Small intestine (tissue), 16 donors: Measurements from ENCODE around the gene ART4. TPM values are rescaled to one million over a fixed set of nuclear protein-coding genes. Genes with fewer than 3 reads are reported as not detected.

Source experiments
- DNase-seq, 2 donors: peaks; one replicate each; pipeline versions ENCODE4 v3.0.0 to v3.0.0-alpha.2; 2013
- FAIRE-seq: peaks from 2 replicates; lab custom pipeline; 2012; peaks lifted over from hg19 to GRCh38; lab: Jason Lieb, UNC
- H3K27ac ChIP-seq, 3 donors: one replicate each; pipeline ENCODE4 v1.5.1; 2013; ENCODE audit warnings: low read length in 2 of 3, mild to moderate bottlenecking in 2 of 3, control low read depth in 1 of 3, inconsistent platforms in 1 of 3, low read depth in 1 of 3, moderate library complexity in 1 of 3
- H3K27me3 ChIP-seq, 3 donors: one replicate each; pipeline ENCODE4 v1.6.1; 2013; ENCODE audit warnings: low read length in 3 of 3, inconsistent platforms in 1 of 3; ENCODE audit not compliant: control insufficient read depth in 3 of 3, insufficient read depth in 3 of 3
- H3K36me3 ChIP-seq, 3 donors: one replicate each; pipeline ENCODE4 v1.6.1; 2013; ENCODE audit warnings: low read length in 3 of 3, inconsistent platforms in 1 of 3, low read depth in 1 of 3, mild to moderate bottlenecking in 1 of 3, moderate library complexity in 1 of 3; ENCODE audit not compliant: control insufficient read depth in 3 of 3, insufficient read depth in 2 of 3
- H3K4me1 ChIP-seq, 3 donors: one replicate each; pipeline ENCODE4 v1.6.1; 2013; ENCODE audit warnings: low read length in 2 of 3, inconsistent platforms in 1 of 3, low read depth in 1 of 3, mild to moderate bottlenecking in 1 of 3, moderate library complexity in 1 of 3; ENCODE audit not compliant: control insufficient read depth in 3 of 3, insufficient read depth in 2 of 3
- H3K4me3 ChIP-seq, 3 donors: one replicate each; pipeline ENCODE4 v1.5.1; 2013; ENCODE audit warnings: low read length in 3 of 3, control low read depth in 1 of 3, inconsistent platforms in 1 of 3, low read depth in 1 of 3, mild to moderate bottlenecking in 1 of 3, moderate library complexity in 1 of 3
- H3K9me3 ChIP-seq, 2 donors: one replicate each; pipeline ENCODE4 v1.6.1; 2013; ENCODE audit warnings: low read depth in 1 of 2, low read length in 1 of 2; ENCODE audit not compliant: control insufficient read depth in 2 of 2, insufficient read depth in 1 of 2
- WGBS, 3 donors: extraction: QIAGEN DNeasy Blood & Tissue Kit; methylation state at CpG; one replicate each; pipeline ENCODE4 v1.1.7; 2013; 5-methylcytosine and 5-hydroxymethylcytosine counted together
- long read RNA-seq, 10 donors: transcript quantifications; one replicate each; lab custom pipeline, GENCODE V29; 2026
- polyA plus RNA-seq, 4 donors: library from polyadenylated mRNA; stranded (reverse) in 3 of 4; unstranded in 1 of 4; fragments of 200-250 nt in 3 of 4; fragments of 120-200 nt in 1 of 4; gene quantifications; one replicate each; pipeline versions ENCODE4 v1.2.1 to v1.2.3, GENCODE V29; 2013
- donor health status: healthy with polysubstance abuse.
- donor health status: control.
- donor health status: control.
- donor health status: Bipolar disorder and iron deficiency.
- donor health status: healthy.

Gene ART4, protein sequence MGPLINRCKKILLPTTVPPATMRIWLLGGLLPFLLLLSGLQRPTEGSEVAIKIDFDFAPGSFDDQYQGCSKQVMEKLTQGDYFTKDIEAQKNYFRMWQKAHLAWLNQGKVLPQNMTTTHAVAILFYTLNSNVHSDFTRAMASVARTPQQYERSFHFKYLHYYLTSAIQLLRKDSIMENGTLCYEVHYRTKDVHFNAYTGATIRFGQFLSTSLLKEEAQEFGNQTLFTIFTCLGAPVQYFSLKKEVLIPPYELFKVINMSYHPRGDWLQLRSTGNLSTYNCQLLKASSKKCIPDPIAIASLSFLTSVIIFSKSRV
- polyA plus RNA-seq, result 1 to 10 TPM in 1 of 4 donors, under 1 TPM in 1, not detected in 2; 0.31 to 6.6 TPM
- long read RNA-seq, donor 1, full-length matches to known transcripts, result 13 of 13 reads
- long read RNA-seq, donor 1, partial matches to known transcripts, result 0 of 13 reads
- long read RNA-seq, donor 1, other reads (novel, unspliced or antisense), result 0 of 13 reads
- long read RNA-seq, donor 2, result 0 reads
- long read RNA-seq, donor 3, partial matches to known transcripts, result 0 of 3 reads
- long read RNA-seq, donor 3, other reads (novel, unspliced or antisense), result 0 of 3 reads
- long read RNA-seq, donor 4, result 0 reads
- long read RNA-seq, donor 5, full-length matches to known transcripts, result 2 of 2 reads
- long read RNA-seq, donor 5, partial matches to known transcripts, result 0 of 2 reads
- long read RNA-seq, donor 5, other reads (novel, unspliced or antisense), result 0 of 2 reads
- long read RNA-seq, donor 6, partial matches to known transcripts, result 0 of 1 reads
- long read RNA-seq, donor 6, other reads (novel, unspliced or antisense), result 0 of 1 reads
- long read RNA-seq, donor 7, result 0 reads
- long read RNA-seq, donor 8, result 0 reads
- long read RNA-seq, donor 9, result 0 reads
- long read RNA-seq, donor 10, full-length matches to known transcripts, result 3 of 3 reads
- long read RNA-seq, donor 10, partial matches to known transcripts, result 0 of 3 reads
- long read RNA-seq, donor 10, other reads (novel, unspliced or antisense), result 0 of 3 reads

DNA sequence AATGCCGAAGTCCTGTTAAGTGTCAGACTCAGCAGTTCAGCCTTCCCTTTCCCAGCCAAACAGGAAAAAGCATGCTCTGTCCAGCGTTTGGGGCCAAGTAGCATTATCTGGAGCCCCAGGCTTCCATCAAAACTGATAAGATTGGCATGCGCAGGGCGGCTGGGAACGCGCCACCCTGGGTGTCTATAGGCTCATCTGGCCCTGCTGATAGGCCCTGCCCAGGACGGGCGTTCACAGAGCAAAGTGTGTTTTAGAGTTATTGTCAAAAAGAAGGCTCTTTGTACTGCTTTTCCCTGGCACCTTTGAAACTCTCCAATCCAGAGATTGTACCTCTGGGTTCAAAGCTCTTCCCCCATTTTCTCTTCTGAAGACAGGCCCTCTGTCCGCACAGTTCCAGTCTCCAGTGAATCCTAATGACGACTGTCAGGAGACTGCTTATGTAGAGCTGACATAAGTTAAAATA lies at the start of gene ART4:
Gene ART4, minus strand, starts transcription at position 102 of the 463 bp plus-strand sequence. CDS start 413 bp downstream, outside the sequence.
- Histone ChIP-seq H3K4me1 (peaks cover 0 to 25% (median 9%) of the 10 kb centered on the region in 3 donors), H3K27ac (peak within 1 kb of the TSS in 2 of 3 donors; percentile 32 to 45), H3K36me3 (no peaks in the 10 kb centered on the region), H3K9me3 (peaks cover 0 to 3% of the 10 kb centered on the region in 2 donors), H3K27me3 (no peaks in the 10 kb centered on the region), H3K4me3 (no peak within 1 kb of the TSS)
- 57 to 71% (median 64%) methylated on average over 10 of the region's 10 CpGs for WGBS, 3 donors
- FAIRE-seq (no peak), DNase-seq (peak in 1 of 2 donors; percentile 52)

DNA sequence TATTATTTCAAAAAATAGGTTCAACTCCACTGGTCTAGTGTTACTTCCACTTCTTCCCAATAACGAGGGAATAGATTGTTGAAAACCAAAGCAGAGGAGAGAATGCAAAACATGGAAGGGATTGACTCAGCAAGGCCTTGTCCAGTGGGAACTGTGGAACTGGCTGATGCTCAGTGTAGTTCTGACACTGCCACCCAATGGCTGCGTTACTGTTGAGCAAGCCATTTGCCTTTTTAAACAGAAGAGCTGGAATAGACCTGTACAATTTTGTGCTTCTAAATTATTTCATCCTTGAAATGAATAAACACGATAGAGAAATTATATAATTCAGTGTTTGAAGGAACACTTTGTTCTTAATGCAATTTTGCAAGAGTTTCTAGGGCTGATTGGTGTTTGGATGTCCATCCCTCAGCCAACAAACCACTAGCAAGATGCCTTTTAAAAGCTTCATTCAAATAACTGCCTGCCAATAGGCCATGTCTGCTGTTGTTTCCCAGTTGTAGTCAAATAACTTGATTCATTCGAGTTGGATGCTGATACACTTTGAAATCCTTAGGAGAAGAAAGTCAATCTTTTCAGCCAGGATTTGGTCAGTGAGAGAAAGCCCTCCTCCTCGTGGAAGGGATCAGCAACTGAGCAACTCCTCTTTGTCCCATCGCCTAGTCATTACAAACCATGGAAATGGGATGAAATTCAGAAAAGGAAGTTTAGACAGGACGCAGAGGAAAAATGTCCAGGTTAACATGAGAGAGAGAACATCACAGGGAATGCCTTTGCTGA lies 49.6 kb upstream of the ART4 start:
- 58 to 73% (median 69%) methylated on average over 7 of the region's 7 CpGs for WGBS, 3 donors
- no peak for FAIRE-seq
- H3K27ac ChIP-seq, result peak overlapping the region in 2 of 3 donors; percentile 19 to 51

DNA sequence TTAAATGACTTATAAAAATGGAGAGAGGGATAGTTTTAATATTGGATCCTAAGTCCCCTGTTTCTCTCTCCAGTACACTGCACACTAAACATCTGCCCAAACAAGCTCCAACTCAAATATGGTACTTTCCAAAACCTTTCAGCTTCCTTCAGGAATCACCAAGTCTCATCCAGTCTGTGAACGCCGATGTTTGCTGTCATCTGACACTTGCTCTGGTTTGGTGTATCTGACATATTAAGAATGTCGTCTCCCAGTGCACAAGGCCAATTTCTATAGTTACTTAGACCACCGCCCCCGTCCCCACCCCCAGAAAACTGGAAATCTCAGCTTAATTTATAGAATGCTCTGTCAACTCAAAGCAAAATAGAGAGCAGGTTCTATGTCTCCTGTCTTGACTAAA lies 47.4 kb upstream of the ART4 start:
- 74 to 86% (median 84%) methylated on average over 5 of the region's 5 CpGs for WGBS, 3 donors
- FAIRE-seq (no peak), DNase-seq (no peak)
- Histone ChIP-seq H3K36me3 (no peaks in the 10 kb centered on the region), H3K9me3 (no peaks in the 10 kb centered on the region), H3K4me3 (no peak overlapping the region), H3K27me3 (peaks cover 0 to 2% (median 0%) of the 10 kb centered on the region in 3 donors), H3K27ac (no peak overlapping the region), H3K4me1 (no peaks in the 10 kb centered on the region)

More for the DNA sequence above, 49.6 kb upstream of the ART4 start:
- no peaks in the 10 kb centered on the region for H3K9me3 ChIP-seq
- no peak overlapping the region for H3K4me3 ChIP-seq
- DNase-seq, result no peak
- no peaks in the 10 kb centered on the region for H3K4me1 ChIP-seq
- H3K36me3 ChIP-seq, result no peaks in the 10 kb centered on the region
- no peaks in the 10 kb centered on the region for H3K27me3 ChIP-seq

DNA sequence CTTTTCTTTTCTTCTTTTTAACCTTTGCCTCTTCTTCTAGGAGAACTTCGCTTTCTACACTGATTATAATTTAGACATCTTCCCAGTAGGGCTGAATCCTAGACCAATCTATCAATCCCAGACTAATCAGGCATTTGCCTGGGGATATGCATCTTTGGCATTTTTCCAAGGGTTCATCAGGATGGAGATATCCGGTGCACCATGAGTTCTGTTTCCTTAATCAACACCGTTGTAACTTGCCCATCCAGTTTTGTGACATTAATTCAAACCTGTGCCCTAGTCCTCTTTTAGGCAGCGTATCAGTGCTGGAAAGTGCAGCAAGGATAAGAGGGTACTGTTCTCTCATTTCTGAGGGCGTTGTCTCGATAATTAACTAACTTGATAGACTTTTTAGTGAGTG lies 42.9 kb upstream of the ART4 start:
- no peak overlapping the region for H3K4me3 ChIP-seq
- H3K36me3 ChIP-seq, result no peaks in the 10 kb centered on the region
- no peaks in the 10 kb centered on the region for H3K9me3 ChIP-seq
- peaks cover 0 to 5% (median 0%) of the 10 kb centered on the region in 3 donors for H3K27me3 ChIP-seq
- FAIRE-seq (no peak), DNase-seq (no peak)
- peak overlapping the region in 1 of 3 donors; percentile 49 for H3K27ac ChIP-seq
- H3K4me1 ChIP-seq, result no peaks in the 10 kb centered on the region
- WGBS, 3 donors, result 26 to 68% (median 39%) methylated on average over 6 of the region's 6 CpGs

DNA sequence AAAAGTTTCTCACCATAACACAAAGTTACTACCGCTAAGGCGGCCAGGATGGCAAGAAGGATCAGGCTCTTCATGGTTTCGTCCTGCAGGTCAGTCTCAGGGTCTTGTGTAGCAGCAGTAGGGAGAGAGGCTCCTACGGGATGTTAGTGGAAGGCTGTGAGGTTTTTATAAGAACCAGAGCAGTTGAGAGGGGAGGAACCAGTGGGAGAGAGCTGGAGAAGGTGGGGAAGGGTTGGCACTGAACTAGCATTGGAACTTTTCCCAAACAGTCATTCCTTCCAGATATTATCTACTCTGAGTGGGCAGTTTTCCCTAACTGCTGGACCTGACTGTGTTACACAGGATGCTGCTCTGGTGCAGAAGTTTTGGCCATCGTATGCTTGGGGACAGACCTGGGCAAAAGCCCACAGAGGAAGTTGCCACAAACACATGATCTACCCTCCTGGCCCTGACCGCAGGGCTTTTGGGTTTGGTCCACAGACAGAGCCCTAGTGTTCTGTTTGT lies 42.4 kb upstream of the ART4 start, which contains the start of gene MGP:
Gene MGP, minus strand, starts transcription at position 137 of the 504 bp plus-strand sequence. Its CDS starts 63 bp downstream, at position 74.
- Histone ChIP-seq H3K4me1 (no peaks in the 10 kb centered on the region), H3K27ac (peak within 1 kb of the TSS in 2 of 3 donors; percentile 43 to 68), H3K27me3 (peaks cover 0 to 5% (median 0%) of the 10 kb centered on the region in 3 donors), H3K9me3 (no peaks in the 10 kb centered on the region), H3K36me3 (no peaks in the 10 kb centered on the region), H3K4me3 (peak within 1 kb of the TSS in 1 of 3 donors; percentile 18)
- DNase-seq, result no peak
- 53 to 80% (median 59%) methylated on average over 6 of the region's 6 CpGs for WGBS, 3 donors
- FAIRE-seq, result no peak

DNA sequence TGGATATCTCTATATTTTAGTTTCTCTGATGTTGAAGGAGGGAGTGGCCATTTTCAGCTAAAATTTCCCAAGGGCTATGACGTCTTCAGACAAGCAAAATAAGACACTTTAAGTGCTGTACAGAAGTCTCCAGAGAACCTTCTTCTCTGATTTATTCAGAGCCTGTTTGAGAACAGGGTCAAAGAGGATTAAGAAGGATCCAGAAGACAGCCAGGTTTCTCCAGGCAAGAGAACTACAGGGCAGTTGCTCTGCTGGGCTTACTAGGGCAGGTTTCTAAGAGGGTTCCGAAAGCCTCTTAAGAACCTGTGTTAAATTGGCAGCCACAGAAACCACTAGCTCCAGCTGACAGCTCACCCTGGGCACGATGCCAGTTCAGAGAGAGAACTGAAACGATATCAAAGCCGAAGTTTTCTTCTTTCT lies 41.1 kb upstream of the ART4 start:
- peak overlapping the region in 1 of 3 donors; percentile 9 for H3K4me3 ChIP-seq
- H3K27me3 ChIP-seq, result peaks cover 0 to 5% (median 0%) of the 10 kb centered on the region in 3 donors
- H3K27ac ChIP-seq, result peak overlapping the region in 2 of 3 donors; percentile 43 to 68
- no peaks in the 10 kb centered on the region for H3K4me1 ChIP-seq
- 10 to 15% (median 11%) methylated on average over 5 of the region's 5 CpGs for WGBS, 3 donors
- no peaks in the 10 kb centered on the region for H3K9me3 ChIP-seq
- DNase-seq, result peak in 1 of 2 donors; percentile 39
- no peak for FAIRE-seq
- no peaks in the 10 kb centered on the region for H3K36me3 ChIP-seq

DNA sequence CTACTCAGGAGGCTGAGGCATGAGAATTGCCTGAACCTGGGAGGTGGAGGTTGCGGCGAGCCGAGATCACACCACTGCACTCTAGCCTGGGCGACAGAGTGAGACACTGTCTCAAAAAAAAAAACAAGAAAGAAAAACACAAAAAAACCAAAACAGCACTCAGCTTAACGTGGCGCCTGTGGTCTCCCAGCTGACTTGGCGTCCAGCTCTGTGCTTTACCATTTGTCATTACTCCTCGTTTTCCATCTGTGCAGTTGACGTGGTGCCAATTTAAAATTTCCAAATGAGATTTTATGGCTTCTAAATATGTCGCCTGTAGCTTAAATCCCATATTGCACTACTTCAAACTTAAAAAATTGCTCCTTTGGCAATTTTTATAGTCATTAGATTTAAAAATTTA lies 40.4 kb upstream of the ART4 start:
- DNase-seq, result no peak
- Histone ChIP-seq H3K4me3 (no peak overlapping the region), H3K9me3 (no peaks in the 10 kb centered on the region), H3K36me3 (no peaks in the 10 kb centered on the region), H3K27me3 (peaks cover 0 to 5% (median 0%) of the 10 kb centered on the region in 3 donors), H3K27ac (peak overlapping the region in 2 of 3 donors; percentile 2 to 70), H3K4me1 (no peaks in the 10 kb centered on the region)
- 62 to 78% (median 77%) methylated on average over 10 of the region's 10 CpGs for WGBS, 3 donors
- FAIRE-seq, result no peak
